Testis (tissue), 3 donors: ENCODE data around the gene SELENOI. TPM values are rescaled to one million over a fixed set of nuclear protein-coding genes. Genes with fewer than 3 reads are reported as not detected.

ENCODE experiments used
- DNase-seq: peaks from one replicate; pipeline ENCODE4 v3.0.0-alpha.2; 2019
- H3K27ac ChIP-seq, 2 donors: fragments of 200-600 bp; sonication (generic); one replicate each; pipeline ENCODE4 v1.5.1; 2019
- H3K27me3 ChIP-seq: fragments of 200-600 bp; sonication (generic); one replicate; pipeline ENCODE4 v1.5.1; 2019
- H3K36me3 ChIP-seq: fragments of 200-600 bp; sonication (generic); one replicate; pipeline ENCODE4 v1.5.1; 2017; ENCODE audit warnings: low read depth; ENCODE audit errors: missing control alignments
- H3K4me1 ChIP-seq: fragments of 200-600 bp; sonication (generic); one replicate; pipeline ENCODE4 v1.5.1; 2019
- H3K4me3 ChIP-seq, 2 donors: fragments of 200-600 bp; sonication (generic); one replicate each; pipeline ENCODE4 v1.5.1; 2017 to 2019
- H3K9me3 ChIP-seq: fragments of 200-600 bp; sonication (generic); one replicate; pipeline ENCODE4 v1.5.1; 2017
- CTCF ChIP-seq, 3 experiments: fragments of 450-650 bp in 2 of 3; fragments of 200-600 bp in 1 of 3; sonication (generic) in 1 of 3; IDR thresholded peaks; one replicate each; pipeline ENCODE4 v1.5.1; 2016 to 2019; ENCODE audit warnings: antibody characterized with exemption in 3 of 3, mild to moderate bottlenecking in 2 of 3, moderate library complexity in 1 of 3
- POLR2A ChIP-seq: fragments of 450-650 bp; IDR thresholded peaks from one replicate; pipeline ENCODE4 v1.6.1; 2017; ENCODE audit warnings: antibody characterized with exemption, mild to moderate bottlenecking, moderate library complexity
- WGBS, 2 donors: methylation state at CpG; one replicate each; pipeline ENCODE4 v1.1.5; 2018; 5-methylcytosine and 5-hydroxymethylcytosine counted together
- intact Hi-C: fragments of 100-400 bp; cut with DNase I; formaldehyde crosslinking; loops from one replicate; pipeline ENCODE4 v1.15.1; 2023; ENCODE audit warnings: low total_unique reads
- polyA plus RNA-seq: library from polyadenylated mRNA; stranded (reverse); fragments of 350-450 nt; fragmentation: Illumina TruSeq; extraction: RNeasy Lipid Tissue Mini Kit (QIAGEN cat#74804); gene quantifications from one replicate; pipeline ENCODE4 v1.2.3, GENCODE V29; 2014; ENCODE audit warnings: low read depth, low replicate concordance; ENCODE audit not compliant: insufficient read depth
- total RNA-seq, 2 donors: library from RNA; depleted of rRNA; stranded (reverse); fragments of >200 nt; gene quantifications; one replicate each; pipeline ENCODE4 v1.2.3, GENCODE V29; 2016

Gene SELENOI
- total and polyA plus RNA-seq, 3 donors from 2014 or later: 8.7 to 26.7 (median 23.8) TPM

GRCh38 chr2:26337298-26337697 is 8.6 kb upstream of the SELENOI start:
- Histone ChIP-seq H3K9me3 (no peaks in the 10 kb centered on the region), H3K36me3 (no peaks in the 10 kb centered on the region), H3K4me3 (no peak overlapping the region), H3K27ac (no peak overlapping the region), H3K27me3 (no peaks in the 10 kb centered on the region), H3K4me1 (no peaks in the 10 kb centered on the region)
- 77 to 88% methylated on average over 2 of the region's 2 CpGs for WGBS, 2 donors
- DNase-seq: no peak
- no peak for TF ChIP-seq POLR2A
- TF ChIP-seq CTCF (IDR thresholded peaks at IDR 0.05): no peak
- intact Hi-C loops: no loop called here

GRCh38 chr2:26340831-26341230 is 5.1 kb upstream of the SELENOI start:
- Histone ChIP-seq H3K36me3 (no peaks in the 10 kb centered on the region), H3K4me3 (no peak overlapping the region), H3K4me1 (peaks cover 4% of the 10 kb centered on the region), H3K27me3 (no peaks in the 10 kb centered on the region), H3K9me3 (no peaks in the 10 kb centered on the region), H3K27ac (no peak overlapping the region)
- 69 to 91% methylated on average over 3 of the region's 3 CpGs for WGBS, 2 donors
- intact Hi-C loops: no loop called here
- no peak for DNase-seq
- TF ChIP-seq CTCF (IDR thresholded peaks at IDR 0.05) (no peak), POLR2A (no peak)

GRCh38 chr2:26344581-26345282 is 1.2 kb upstream of the SELENOI start:
- H3K27me3 ChIP-seq: no peaks in the 10 kb centered on the region
- no peaks in the 10 kb centered on the region for H3K9me3 ChIP-seq
- H3K27ac ChIP-seq: peak overlapping the region; percentile 95
- no peak for TF ChIP-seq POLR2A
- no peak for TF ChIP-seq CTCF (IDR thresholded peaks at IDR 0.05)
- 31 to 35% methylated on average over 17 of the region's 17 CpGs for WGBS, 2 donors
- H3K4me3 ChIP-seq: peak overlapping the region; percentile 59 to 82
- peaks cover 9% of the 10 kb centered on the region for H3K4me1 ChIP-seq
- DNase-seq: peak; percentile 60
- H3K36me3 ChIP-seq: no peaks in the 10 kb centered on the region
- intact Hi-C loops: no loop called here

GRCh38 chr2:26345283-26345544 is 729 bp upstream of the SELENOI start:
- intact Hi-C loops: no loop called here
- Histone ChIP-seq H3K36me3 (no peaks in the 10 kb centered on the region), H3K4me3 (peak overlapping the region; percentile 59 to 82), H3K9me3 (no peaks in the 10 kb centered on the region), H3K4me1 (peaks cover 9% of the 10 kb centered on the region), H3K27me3 (no peaks in the 10 kb centered on the region), H3K27ac (peak overlapping the region; percentile 95)
- 0 to 1% methylated on average over 9 of the region's 9 CpGs for WGBS, 2 donors
- TF ChIP-seq CTCF (IDR thresholded peaks at IDR 0.05) (no peak), POLR2A (no peak)
- DNase-seq: no peak

GRCh38 chr2:26346454-26347053 is 611 bp downstream of the SELENOI start, which contains the start of gene ADGRF3:
Gene ADGRF3, minus strand, starts transcription at chr2:26346789. Its CDS starts 555 bp downstream, at chr2:26346234.
- TF ChIP-seq POLR2A: no peak
- no peak for TF ChIP-seq CTCF (IDR thresholded peaks at IDR 0.05)
- Histone ChIP-seq H3K4me1 (peaks cover 9% of the 10 kb centered on the region), H3K36me3 (no peaks in the 10 kb centered on the region), H3K27me3 (no peaks in the 10 kb centered on the region), H3K9me3 (no peaks in the 10 kb centered on the region), H3K4me3 (peak within 1 kb of the TSS; percentile 59 to 82), H3K27ac (peak within 1 kb of the TSS; percentile 95)
- WGBS, 2 donors: 0 to 1% methylated on average over 22 to 28 of the region's 28 CpGs
- peak; percentile 73 for DNase-seq
- intact Hi-C loops: no loop called here
